Omental fat pad (tissue), 4 donors: ENCODE results near the gene SHROOM2. TPM values are rescaled to one million over a fixed set of nuclear protein-coding genes. Genes with fewer than 3 reads are reported as not detected.

Source experiments
- ATAC-seq: fragments of 150-250 bp; one replicate; pipeline ENCODE4 v1.9.1; 2016; ENCODE audit warnings: mild to moderate bottlenecking, moderate library complexity; ENCODE audit not compliant: low FRiP score
- DNase-seq: peaks from one replicate; pipeline ENCODE4 v3.0.0-alpha.2; 2019; ENCODE audit warnings: low spot score
- total RNA-seq, 4 donors: library from RNA; depleted of rRNA; stranded (reverse); fragments of >200 nt; gene quantifications; one replicate each; pipeline ENCODE4 v1.1.0, GENCODE V29; 2016
- TF ChIP-seq, protein P1 (sequence below), 3 donors: fragments of 450-650 bp; IDR thresholded peaks; one replicate each; pipeline ENCODE4 v1.5.1; 2016 to 2017; ENCODE audit warnings: antibody characterized with exemption in 3 of 3, mild to moderate bottlenecking in 3 of 3, moderate library complexity in 2 of 3

The SHROOM2 gene
- total RNA-seq, 4 donors from 2014 or later: 0.88 to 2.4 (median 2.1) TPM

GRCh38 chrX:9884031-9884779, 98.0 kb downstream of the SHROOM2 start:
- no peak for DNase-seq
- no peak for ATAC-seq
- TF ChIP-seq, protein P1, sequence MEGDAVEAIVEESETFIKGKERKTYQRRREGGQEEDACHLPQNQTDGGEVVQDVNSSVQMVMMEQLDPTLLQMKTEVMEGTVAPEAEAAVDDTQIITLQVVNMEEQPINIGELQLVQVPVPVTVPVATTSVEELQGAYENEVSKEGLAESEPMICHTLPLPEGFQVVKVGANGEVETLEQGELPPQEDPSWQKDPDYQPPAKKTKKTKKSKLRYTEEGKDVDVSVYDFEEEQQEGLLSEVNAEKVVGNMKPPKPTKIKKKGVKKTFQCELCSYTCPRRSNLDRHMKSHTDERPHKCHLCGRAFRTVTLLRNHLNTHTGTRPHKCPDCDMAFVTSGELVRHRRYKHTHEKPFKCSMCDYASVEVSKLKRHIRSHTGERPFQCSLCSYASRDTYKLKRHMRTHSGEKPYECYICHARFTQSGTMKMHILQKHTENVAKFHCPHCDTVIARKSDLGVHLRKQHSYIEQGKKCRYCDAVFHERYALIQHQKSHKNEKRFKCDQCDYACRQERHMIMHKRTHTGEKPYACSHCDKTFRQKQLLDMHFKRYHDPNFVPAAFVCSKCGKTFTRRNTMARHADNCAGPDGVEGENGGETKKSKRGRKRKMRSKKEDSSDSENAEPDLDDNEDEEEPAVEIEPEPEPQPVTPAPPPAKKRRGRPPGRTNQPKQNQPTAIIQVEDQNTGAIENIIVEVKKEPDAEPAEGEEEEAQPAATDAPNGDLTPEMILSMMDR (IDR thresholded peaks at IDR 0.05): no peak

- ATAC-seq (no peak), DNase-seq (no peak)
Measured at GRCh38 chrX:9885150-9885549, 98.9 kb downstream of the SHROOM2 start.

GRCh38 chrX:9887659-9888297, 101.5 kb downstream of the SHROOM2 start:
- ATAC-seq (no peak), DNase-seq (no peak)
- TF ChIP-seq, protein P1 (IDR thresholded peaks at IDR 0.05): no peak

More at GRCh38 chrX:9885150-9885549, 98.9 kb downstream of the SHROOM2 start:
- TF ChIP-seq, protein P1 (IDR thresholded peaks at IDR 0.05): no peak

DNA sequence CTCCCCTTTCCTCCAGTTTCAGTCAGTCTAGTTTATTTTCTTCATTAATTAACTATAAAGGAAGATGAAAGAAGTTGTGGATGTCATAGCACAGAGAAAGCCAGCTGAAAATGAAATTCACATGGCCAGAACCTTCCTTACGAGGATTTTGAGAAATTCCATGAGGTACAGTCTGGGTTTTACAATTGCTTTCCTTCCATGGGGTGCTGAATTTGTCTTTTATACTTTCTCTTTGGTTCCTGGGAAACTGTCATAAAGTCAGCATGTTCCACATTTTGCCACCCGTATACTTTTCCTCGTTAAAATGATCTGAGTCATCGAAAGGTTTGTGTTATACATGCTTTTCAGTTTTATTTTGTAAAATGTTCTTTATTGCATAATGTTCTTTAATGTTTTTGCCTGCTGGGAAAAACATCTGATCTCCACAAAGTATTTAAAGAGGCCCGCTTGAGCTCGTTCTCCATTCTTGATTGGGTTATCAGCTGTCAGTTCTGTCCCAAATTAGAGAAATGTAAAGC, 102.8 kb downstream of the SHROOM2 start:
- no peak for ATAC-seq
- TF ChIP-seq, protein P1 (IDR thresholded peaks at IDR 0.05): no peak
- no peak for DNase-seq

DNA sequence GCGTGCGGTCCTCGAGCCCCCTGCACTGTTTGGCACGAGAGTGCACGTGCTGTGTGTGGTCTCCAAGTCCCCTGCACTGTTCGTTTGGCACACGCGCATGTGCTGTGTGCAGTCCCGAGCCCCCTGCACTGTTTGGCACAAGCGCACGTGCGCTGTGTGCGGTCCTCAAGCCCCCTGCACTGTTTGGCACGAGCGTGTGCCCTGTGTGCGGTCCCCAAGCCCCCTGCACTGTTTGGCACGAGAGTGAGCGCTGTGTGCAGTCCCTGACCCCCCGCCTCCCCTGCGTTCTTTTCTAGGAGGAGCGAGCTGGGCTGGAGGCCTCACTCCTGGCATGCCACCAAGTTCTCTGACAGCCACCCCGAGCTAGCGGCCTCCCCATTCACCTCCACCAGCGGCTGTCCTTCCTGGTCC, 104.5 kb downstream of the SHROOM2 start:
- ATAC-seq (no peak), DNase-seq (no peak)
- TF ChIP-seq, protein P1 (IDR thresholded peaks at IDR 0.05): no peak

- no peak for DNase-seq
- ATAC-seq: no peak
- TF ChIP-seq, protein P1 (IDR thresholded peaks at IDR 0.05): no peak
Measured at GRCh38 chrX:9895225-9895912, 109.1 kb downstream of the SHROOM2 start.
